Placental pericyte (primary cell): Measurements from ENCODE around the gene ZNF573. TPM values are rescaled to one million over a fixed set of nuclear protein-coding genes. Genes with fewer than 3 reads are reported as not detected.

Source experiments
- small RNA-seq: library from RNA; depleted of rRNA; stranded (forward); fragments of <200 nt; gene quantifications from one replicate; pipeline ENCODE3, GENCODE V24; 2012; ENCODE audit warnings: low replicate concordance
- total RNA-seq: library from RNA; depleted of rRNA; stranded (reverse); fragments of >200 nt; gene quantifications from 2 replicates; pipeline ENCODE4 v1.2.3, GENCODE V29; 2012

ZNF573 gene
- total RNA-seq: 3.3 and 5.0 TPM in 2 replicates

DNA sequence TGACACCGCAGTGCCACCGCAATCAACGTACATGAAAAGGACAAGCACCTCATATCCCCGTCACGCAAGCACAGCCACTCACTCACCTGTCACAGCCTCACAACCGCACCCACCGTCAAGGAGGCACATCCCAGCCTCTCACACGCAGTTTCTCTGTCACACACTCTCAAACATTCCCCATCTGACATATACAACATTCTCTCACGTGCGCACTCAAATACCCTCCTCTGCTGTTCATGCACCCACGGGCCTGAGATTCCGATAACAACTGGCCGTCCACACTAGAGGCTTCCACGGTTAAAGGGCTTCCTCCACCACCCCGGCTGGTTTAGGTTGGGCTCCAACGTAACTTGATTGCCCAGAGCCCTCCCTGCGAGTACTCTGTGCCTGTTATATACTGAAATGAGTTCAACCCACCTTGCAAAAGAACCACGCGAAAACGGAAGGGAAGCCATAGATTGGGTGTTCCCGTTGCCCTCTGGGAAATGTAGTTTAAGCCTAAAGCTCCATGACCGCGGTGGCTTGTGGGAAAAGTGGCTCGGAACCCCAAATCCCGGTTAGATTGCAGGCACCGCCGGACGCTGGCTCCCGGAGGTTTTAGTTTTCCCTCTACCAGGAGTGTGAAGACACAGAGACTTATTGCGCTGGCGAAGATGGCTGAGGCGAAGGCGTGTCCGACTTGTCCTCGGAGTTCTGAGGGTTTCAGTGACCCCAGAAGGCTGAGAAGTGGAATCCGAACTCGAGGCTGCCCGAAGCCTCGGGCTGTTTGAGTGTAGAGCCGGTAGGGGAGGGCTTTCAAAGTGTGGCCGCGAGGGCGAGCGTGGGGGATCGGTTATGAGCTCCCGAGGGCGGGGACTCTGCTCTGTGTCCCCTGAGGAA lies at the start of gene ZNF573:
TSS of gene ZNF573 (minus strand) at position 460 of the 879 bp plus-strand sequence. CDS start 5,857 bp downstream, outside the sequence.

DNA sequence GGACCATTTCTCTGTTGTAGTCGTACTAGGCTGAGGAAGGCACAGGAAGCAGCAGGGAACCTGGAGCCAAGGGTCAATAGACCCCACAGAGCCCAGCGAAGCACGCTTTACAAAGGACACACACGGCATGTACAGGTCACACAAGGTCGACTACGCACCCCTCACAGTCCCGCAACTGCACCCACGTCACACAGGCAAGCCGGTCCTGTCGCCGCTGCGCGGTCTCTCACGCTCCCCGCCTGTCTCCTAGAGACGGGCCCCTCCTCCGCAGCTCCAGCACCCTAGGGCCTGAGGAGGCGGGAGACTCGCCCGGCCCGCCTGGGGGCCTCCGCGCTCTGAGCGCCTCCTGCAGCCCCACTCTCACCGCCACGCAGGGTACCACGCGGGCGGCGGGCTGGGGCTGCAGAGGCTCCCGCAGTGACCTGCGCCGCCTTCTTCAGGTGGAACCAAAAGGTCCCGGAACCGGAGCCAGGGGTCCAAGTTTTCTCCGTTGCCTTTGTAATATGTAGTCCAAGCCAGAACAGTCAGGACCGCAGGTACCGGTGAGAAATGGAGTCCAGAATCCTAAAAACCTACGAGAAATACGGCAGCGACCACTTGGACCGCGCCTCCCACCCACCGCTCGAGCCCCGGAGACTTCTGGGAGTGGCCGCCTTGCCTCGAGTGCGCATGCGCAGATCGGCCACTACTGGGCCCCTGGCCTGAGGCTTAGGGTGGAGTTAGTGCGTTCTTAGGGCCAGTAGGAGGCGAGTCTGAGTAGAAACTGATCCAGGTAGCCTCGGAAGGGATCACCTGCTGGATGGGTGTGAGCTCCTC lies 60.1 kb downstream of the ZNF573 start, which contains the start of gene ZNF607:
TSS of gene ZNF607 (minus strand) at position 651 of the 816 bp plus-strand sequence. CDS start 8,143 bp downstream, outside the sequence.

Small RNA genes within 50 kb of the gene (small RNA-seq; reads per million reads assigned to genes)
- not detected for gene SELENOKP1

Other genes with a start within 250 kb of the ZNF573 start
- gene ZNF571, start 184.8 kb downstream of the ZNF573 start, total RNA-seq: 1.1 and 1.5 TPM in 2 replicates
- gene ZNF540, start 184.7 kb downstream of the ZNF573 start, total RNA-seq: 0.22 and 0.29 TPM in 2 replicates
- 10.9 and 21.9 TPM in 2 replicates for gene ZFP30, start 124.1 kb downstream of the ZNF573 start, total RNA-seq
- 2.4 and 3.4 TPM in 2 replicates for gene ZNF607, start 59.8 kb downstream of the ZNF573 start, total RNA-seq
- not detected in 2 replicates for gene WDR87, start 127.0 kb upstream of the ZNF573 start, total RNA-seq
- 20.8 and 59.3 TPM in 2 replicates for gene SIPA1L3, start 127.6 kb upstream of the ZNF573 start, total RNA-seq